Endothelial cell of umbilical vein (primary cell): ENCODE results near the gene OR2A7. TPM values are rescaled to one million over a fixed set of nuclear protein-coding genes. Genes with fewer than 3 reads are reported as not detected.
"Not testable (repeated sequence)": the region's sequence is repeated elsewhere in the genome, so short reads cannot be mapped to it uniquely, and the experiment has no call there.

Experiments
- BruUV-seq: library from RNA; stranded (reverse); fragments of 400-500 nt; replicated peaks from 2 replicates; lab custom pipeline; 2021; lab: Mats Ljungman, UMichigan
- CTCF ChIA-PET: fragments of 300-600, 350-600 bp; sonication (Branson Sonifier 250); formaldehyde crosslinking; loops from one replicate; lab custom pipeline; 2021; ENCODE audit warnings: antibody characterized with exemption, inconsistent platforms; lab: Charles Lee
- POLR2A ChIA-PET: fragments of 300-600, 350-600 bp; sonication (Branson Sonifier 250); formaldehyde crosslinking; loops from one replicate; lab custom pipeline; 2021; ENCODE audit warnings: antibody characterized with exemption, inconsistent platforms; lab: Charles Lee
- DNase-seq: peaks from one replicate; pipeline ENCODE4 v3.0.0-alpha.2; 2011; ENCODE audit warnings: low read depth, low spot score
- FAIRE-seq: peaks from 2 replicates; lab custom pipeline; 2011; peaks lifted over from hg19 to GRCh38; lab: Jason Lieb, UNC
- H2AFZ ChIP-seq: 2 replicates; pipeline ENCODE4 v1.6.0; 2012; ENCODE audit warnings: low read depth, low read length, control low read depth, inconsistent platforms
- H3K27ac ChIP-seq: 2 replicates; pipeline ENCODE4 v1.5.1; 2011; ENCODE audit warnings: low read depth, mild to moderate bottlenecking, control low read depth, low read length, moderate library complexity; ENCODE audit not compliant: insufficient read depth
- H3K27me3 ChIP-seq, 2 experiments: 2 replicates each; pipeline versions ENCODE4 v1.6.0 to v1.6.1; 2011; ENCODE audit warnings: low read length in 2 of 2, mixed read lengths in 1 of 2; ENCODE audit not compliant: control insufficient read depth in 2 of 2, insufficient read depth in 2 of 2
- H3K36me3 ChIP-seq, 2 experiments: 2 replicates in 1 of 2; 3 replicates in 1 of 2; pipeline ENCODE4 v1.5.1; 2011; ENCODE audit warnings: low read length in 2 of 2, mild to moderate bottlenecking in 1 of 2, moderate library complexity in 1 of 2; ENCODE audit not compliant: control insufficient read depth in 2 of 2, insufficient read depth in 2 of 2; ENCODE audit errors: extremely low read depth in 1 of 2
- H3K4me1 ChIP-seq: 3 replicates; pipeline ENCODE4 v1.5.1; 2011; ENCODE audit warnings: mild to moderate bottlenecking, low read length; ENCODE audit not compliant: control insufficient read depth, insufficient read depth; ENCODE audit errors: extremely low read depth
- H3K4me2 ChIP-seq: 2 replicates; pipeline ENCODE4 v1.6.1; 2011; ENCODE audit warnings: low read length, control low read depth, mixed read lengths; ENCODE audit not compliant: insufficient read depth
- H3K4me3 ChIP-seq, 3 experiments: fragments of 200-600 bp in 1 of 3; sonication (generic), shearing (Covaris generic) in 1 of 3; replicated peaks in 1 of 3; 2 replicates each; pipeline ENCODE4 v1.5.1; 2011 to 2016; ENCODE audit warnings: control low read depth in 3 of 3, low read length in 3 of 3, mild to moderate bottlenecking in 2 of 3, inconsistent platforms in 1 of 3, low read depth in 1 of 3, moderate library complexity in 1 of 3; ENCODE audit not compliant: insufficient read depth in 1 of 3
- H3K79me2 ChIP-seq: 2 replicates; pipeline ENCODE4 v1.6.0; 2012; ENCODE audit warnings: low read length, inconsistent platforms; ENCODE audit not compliant: control insufficient read depth, insufficient read depth
- H3K9ac ChIP-seq: replicated peaks from 2 replicates; pipeline ENCODE3; 2011; ENCODE audit warnings: low read length, control low read depth; ENCODE audit not compliant: insufficient read depth; ENCODE audit errors: extremely low read depth
- H3K9me1 ChIP-seq: replicated peaks from 3 replicates; pipeline ENCODE4 v1.6.0; 2011; ENCODE audit warnings: mild to moderate bottlenecking, low read length; ENCODE audit not compliant: control insufficient read depth, insufficient read depth; ENCODE audit errors: extremely low read depth
- H3K9me3 ChIP-seq: replicated peaks from 2 replicates; pipeline ENCODE4 v1.5.1; 2012; ENCODE audit warnings: low read length, inconsistent platforms; ENCODE audit not compliant: control insufficient read depth, insufficient read depth
- H4K20me1 ChIP-seq: replicated peaks from 2 replicates; pipeline ENCODE3; 2011; ENCODE audit warnings: mild to moderate bottlenecking, low read length; ENCODE audit not compliant: control insufficient read depth, insufficient read depth; ENCODE audit errors: extremely low read depth
- dilution Hi-C: fragments of 300-500 bp; cut with MboI; formaldehyde crosslinking; loops from one replicate; pipeline ENCODE4 v1.15.0; 2019; ENCODE audit warnings: low sequenced_read_pairs; ENCODE audit not compliant: extremely low pct_ligation_motif_present
- intact Hi-C: fragments of 100-400 bp; cut with micrococcal nuclease; formaldehyde crosslinking; loops from one replicate; pipeline ENCODE4 v1.10.0; 2022
- polyA plus RNA-seq, 4 experiments: library from polyadenylated mRNA; depleted of rRNA in 3 of 4; stranded (reverse) in 3 of 4; unstranded in 1 of 4; fragments of >200 nt; gene quantifications; 2 replicates each; pipeline versions ENCODE4 v1.2.1 to v1.2.3, GENCODE V29; 2011 to 2012; ENCODE audit warnings: missing spikeins in 1 of 4
- total RNA-seq: library from RNA; stranded (reverse); gene quantifications from 2 replicates; pipeline ENCODE4 v1.2.3, GENCODE V29; 2021

The OR2A7 gene
- total and polyA plus RNA-seq, 2 donors (not counting 3 experiments of a cell fraction or from before 2014, with no cell fraction given), result 0.33 TPM; not detected in 1

DNA sequence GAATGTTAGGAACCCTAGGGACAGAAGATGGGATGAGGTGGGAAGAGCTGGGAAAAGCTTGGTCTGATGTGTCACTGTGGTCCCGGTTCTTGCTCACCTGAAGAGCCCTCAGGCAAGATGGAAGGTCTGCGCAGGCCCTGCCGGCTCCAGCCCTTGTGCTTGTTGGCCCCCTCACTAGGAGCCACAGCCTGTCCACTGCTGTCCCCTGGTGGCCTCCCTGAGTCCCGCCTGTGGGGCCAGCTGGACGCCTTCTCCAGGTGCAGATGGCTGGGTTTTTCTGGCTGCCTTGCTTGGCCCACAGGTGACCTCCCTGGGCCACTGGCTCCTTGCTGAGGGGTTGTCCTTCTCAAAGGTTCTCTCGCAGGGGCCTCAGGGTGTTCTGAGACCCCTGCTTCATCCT, 19.1 kb upstream of the OR2A7 start:
- POLR2A ChIA-PET, DNase-seq, H3K27me3 ChIP-seq, intact Hi-C loops, dilution Hi-C loops, H3K9me1 ChIP-seq, H3K4me3 ChIP-seq, H3K79me2 ChIP-seq, H3K9ac ChIP-seq, H3K4me2 ChIP-seq, BruUV-seq, H3K27ac ChIP-seq, H3K4me1 ChIP-seq, H4K20me1 ChIP-seq, H3K36me3 ChIP-seq, CTCF ChIA-PET, H2AFZ ChIP-seq, H3K9me3 ChIP-seq, FAIRE-seq: not testable (repeated sequence)

DNA sequence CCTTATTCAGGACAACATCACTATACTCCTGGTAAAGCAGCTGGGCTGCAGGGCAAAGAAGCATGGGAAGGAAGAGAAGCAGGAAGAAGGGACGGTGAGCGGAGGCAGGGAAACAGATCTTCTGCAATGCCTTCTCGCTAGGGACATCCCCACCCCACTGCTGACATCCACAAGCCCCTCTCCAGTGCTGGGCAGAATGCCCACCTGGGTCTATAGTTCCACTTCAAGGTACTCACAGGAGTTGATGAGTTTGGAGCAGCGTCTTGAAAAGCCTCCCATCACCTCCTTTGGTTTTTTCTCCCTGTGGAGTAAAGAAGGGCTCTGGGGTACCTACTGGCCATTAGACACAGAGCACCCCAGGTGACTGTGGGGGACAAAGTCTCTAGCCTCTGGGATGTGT, 17.9 kb upstream of the OR2A7 start:
- H4K20me1 ChIP-seq, H3K9me3 ChIP-seq, dilution Hi-C loops, POLR2A ChIA-PET, H3K9ac ChIP-seq, DNase-seq, H3K4me2 ChIP-seq, H3K27me3 ChIP-seq, H2AFZ ChIP-seq, H3K4me3 ChIP-seq, intact Hi-C loops, CTCF ChIA-PET, H3K79me2 ChIP-seq, H3K4me1 ChIP-seq, FAIRE-seq, BruUV-seq, H3K27ac ChIP-seq, H3K9me1 ChIP-seq, H3K36me3 ChIP-seq: not testable (repeated sequence)

DNA sequence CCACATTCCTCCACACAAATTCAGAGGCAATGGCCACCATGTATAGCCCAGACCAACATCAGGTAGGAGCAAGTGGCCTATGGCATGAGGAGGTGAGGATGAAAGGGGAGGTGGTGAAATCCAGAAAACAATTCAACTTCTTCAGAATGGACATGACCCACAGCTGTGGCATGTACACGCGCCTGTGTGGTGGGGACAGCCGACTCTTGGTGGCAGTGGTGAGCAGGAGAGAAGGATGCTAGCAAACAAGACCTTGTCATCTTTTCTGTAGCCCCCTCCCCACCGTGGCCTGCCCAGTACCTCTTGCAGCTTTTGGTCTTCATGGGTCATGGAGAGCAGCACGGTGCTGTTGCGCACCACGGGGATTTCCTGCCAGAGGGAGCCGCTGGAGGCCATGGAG, 17.4 kb upstream of the OR2A7 start:
- H3K9me3 ChIP-seq, H3K36me3 ChIP-seq, dilution Hi-C loops, H3K27me3 ChIP-seq, H3K9me1 ChIP-seq, H3K79me2 ChIP-seq, H3K4me3 ChIP-seq, H3K4me2 ChIP-seq, CTCF ChIA-PET, H4K20me1 ChIP-seq, intact Hi-C loops, DNase-seq, H3K9ac ChIP-seq, FAIRE-seq, H2AFZ ChIP-seq, H3K27ac ChIP-seq, POLR2A ChIA-PET, BruUV-seq, H3K4me1 ChIP-seq: not testable (repeated sequence)

DNA sequence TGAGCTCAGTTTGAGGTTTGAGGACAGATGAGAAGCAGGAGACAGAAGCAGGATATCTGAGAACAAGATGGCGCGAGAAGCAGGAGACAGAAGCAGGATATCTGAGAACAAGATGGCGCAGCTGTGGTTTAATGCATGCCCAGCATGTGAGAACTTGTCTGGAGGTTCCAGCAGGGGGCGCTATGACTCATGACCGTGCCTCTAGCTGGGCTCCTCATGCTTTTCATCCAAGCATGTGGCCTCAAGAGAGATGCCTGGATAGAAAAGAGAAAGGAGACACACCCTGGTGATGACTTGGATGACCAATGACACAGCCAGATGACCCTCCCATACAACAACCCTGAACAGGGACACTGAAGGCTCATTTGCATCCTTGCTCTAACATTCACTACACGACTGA, 15.4 kb upstream of the OR2A7 start:
- CTCF ChIA-PET, intact Hi-C loops: not testable (repeated sequence)

More for the DNA sequence above, 15.4 kb upstream of the OR2A7 start:
- H3K4me3 ChIP-seq, H3K9me1 ChIP-seq, H2AFZ ChIP-seq, BruUV-seq, H3K36me3 ChIP-seq, H3K27ac ChIP-seq, H3K4me2 ChIP-seq, H4K20me1 ChIP-seq, H3K9ac ChIP-seq, dilution Hi-C loops, H3K4me1 ChIP-seq, DNase-seq, H3K9me3 ChIP-seq, H3K27me3 ChIP-seq, POLR2A ChIA-PET, H3K79me2 ChIP-seq: not testable (repeated sequence)
- FAIRE-seq, result peak; percentile 54
